Measurements from ENCODE around the gene CAPN5. TPM values are rescaled to one million over a fixed set of nuclear protein-coding genes. Genes with fewer than 3 reads are reported as not detected.

The CAPN5 gene
- total and polyA plus RNA-seq, 4 donors, result 6.5 to 25.8 (median 18.2) TPM

DNA sequence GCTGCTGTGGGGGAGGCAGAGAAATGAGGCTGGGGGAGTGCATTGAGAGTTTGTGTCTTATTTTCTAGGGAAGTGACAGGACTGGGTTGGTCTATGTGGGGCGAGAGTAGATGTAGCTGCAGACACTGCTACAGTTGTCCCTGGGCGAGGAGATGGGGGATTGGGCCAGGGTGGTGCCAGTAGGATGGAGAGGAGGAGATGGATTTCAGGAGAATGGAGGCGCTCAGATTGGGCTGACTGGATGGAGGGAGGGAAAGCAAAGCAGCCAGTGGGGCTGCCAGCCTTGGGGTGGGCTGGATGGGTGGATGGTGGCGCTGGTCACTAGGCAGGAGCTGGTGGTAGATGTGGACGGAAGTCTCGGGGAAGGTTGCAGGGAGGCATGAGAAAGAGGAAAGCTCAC is 45.2 kb downstream of the CAPN5 start (continued):
- TF ChIP-seq, protein P1, sequence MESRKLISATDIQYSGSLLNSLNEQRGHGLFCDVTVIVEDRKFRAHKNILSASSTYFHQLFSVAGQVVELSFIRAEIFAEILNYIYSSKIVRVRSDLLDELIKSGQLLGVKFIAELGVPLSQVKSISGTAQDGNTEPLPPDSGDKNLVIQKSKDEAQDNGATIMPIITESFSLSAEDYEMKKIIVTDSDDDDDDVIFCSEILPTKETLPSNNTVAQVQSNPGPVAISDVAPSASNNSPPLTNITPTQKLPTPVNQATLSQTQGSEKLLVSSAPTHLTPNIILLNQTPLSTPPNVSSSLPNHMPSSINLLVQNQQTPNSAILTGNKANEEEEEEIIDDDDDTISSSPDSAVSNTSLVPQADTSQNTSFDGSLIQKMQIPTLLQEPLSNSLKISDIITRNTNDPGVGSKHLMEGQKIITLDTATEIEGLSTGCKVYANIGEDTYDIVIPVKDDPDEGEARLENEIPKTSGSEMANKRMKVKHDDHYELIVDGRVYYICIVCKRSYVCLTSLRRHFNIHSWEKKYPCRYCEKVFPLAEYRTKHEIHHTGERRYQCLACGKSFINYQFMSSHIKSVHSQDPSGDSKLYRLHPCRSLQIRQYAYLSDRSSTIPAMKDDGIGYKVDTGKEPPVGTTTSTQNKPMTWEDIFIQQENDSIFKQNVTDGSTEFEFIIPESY (IDR thresholded peaks at IDR 0.05), result no peak
- no peak for TF ChIP-seq YY1 (IDR thresholded peaks at IDR 0.05)
- TF ChIP-seq RXRA (IDR thresholded peaks at IDR 0.05), result no peak
- no peak for TF ChIP-seq TAF1 (conservative IDR thresholded peaks at IDR 0.05)

DNA sequence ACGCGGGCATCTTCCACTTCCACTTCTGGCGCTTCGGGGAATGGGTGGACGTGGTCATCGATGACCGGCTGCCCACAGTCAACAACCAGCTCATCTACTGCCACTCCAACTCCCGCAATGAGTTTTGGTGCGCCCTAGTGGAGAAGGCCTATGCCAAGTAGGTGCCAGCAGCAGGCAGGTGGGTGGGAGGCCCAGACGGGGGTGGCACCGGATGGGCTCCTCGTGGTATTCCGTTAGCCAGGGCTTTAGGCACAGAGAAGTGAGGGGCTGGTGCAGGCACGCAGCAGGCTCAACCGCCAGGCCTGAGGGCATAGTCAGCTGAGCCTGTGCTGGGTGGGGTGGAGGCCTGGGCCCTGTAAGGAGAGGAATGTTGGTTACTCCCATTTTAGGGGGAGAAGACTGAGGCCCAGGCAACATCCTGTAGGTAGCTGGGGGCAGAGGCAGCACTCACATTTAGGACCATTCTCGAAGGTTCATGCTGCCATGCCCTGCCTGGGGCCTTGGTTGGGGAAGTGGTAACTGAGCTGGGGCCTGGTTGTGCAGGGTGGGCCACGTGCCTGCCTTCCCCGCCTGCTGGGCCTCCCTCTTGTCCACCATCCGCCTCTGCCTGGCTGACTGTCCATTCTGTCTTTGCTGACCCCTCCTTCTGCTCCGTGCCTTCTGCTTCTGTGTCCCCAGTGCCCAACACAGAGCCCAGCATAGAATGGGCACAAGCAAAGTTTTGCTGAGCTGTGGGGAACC is 46.0 kb downstream of the CAPN5 start:
- Histone ChIP-seq H3K27ac (ENCODE audit: low read depth in 1 of 2, low read length in 2 of 2) (no peak overlapping the region), H3K27me3 (ENCODE audit: control insufficient read depth in 4 of 4, insufficient read depth in 4 of 4, low read length in 3 of 4) (no peaks in the 10 kb centered on the region), H3K4me3 (ENCODE audit: low read depth in 1 of 3, low read length in 3 of 3) (no peak overlapping the region), H3K9me3 (ENCODE audit: control insufficient read depth in 4 of 4, low read length in 3 of 4) (no peaks in the 10 kb centered on the region), H3K9ac (ENCODE audit: low read depth in 1 of 2, low read length in 2 of 2) (no peak overlapping the region), H3K4me1 (ENCODE audit: control insufficient read depth in 4 of 4, insufficient read depth in 4 of 4, low read length in 3 of 4) (peaks cover 0 to 13% (median 9%) of the 10 kb centered on the region in 4 donors), H3K36me3 (ENCODE audit: control insufficient read depth in 4 of 4, insufficient read depth in 3 of 4, low read depth in 1 of 4, low read length in 3 of 4) (peaks cover 0 to 36% (median 10%) of the 10 kb centered on the region in 4 donors)
- TF ChIP-seq RXRA (IDR thresholded peaks at IDR 0.05) (no peak), HNF4G (IDR thresholded peaks at IDR 0.05) (no peak), EGR1 (IDR thresholded peaks at IDR 0.05; ENCODE audit: low read depth in 2 of 2) (no peak), GABPA (IDR thresholded peaks at IDR 0.05 in 1 of 2, conservative IDR thresholded peaks at IDR 0.05 in 1 of 2) (no peak), TAF1 (conservative IDR thresholded peaks at IDR 0.05) (no peak), FOXA1 (IDR thresholded peaks at IDR 0.05) (no peak)
- TF ChIP-seq, protein P2, sequence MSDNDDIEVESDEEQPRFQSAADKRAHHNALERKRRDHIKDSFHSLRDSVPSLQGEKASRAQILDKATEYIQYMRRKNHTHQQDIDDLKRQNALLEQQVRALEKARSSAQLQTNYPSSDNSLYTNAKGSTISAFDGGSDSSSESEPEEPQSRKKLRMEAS (IDR thresholded peaks at IDR 0.05), result no peak
- TF ChIP-seq, protein P1 (IDR thresholded peaks at IDR 0.05), result no peak
- TF ChIP-seq, protein P3, sequence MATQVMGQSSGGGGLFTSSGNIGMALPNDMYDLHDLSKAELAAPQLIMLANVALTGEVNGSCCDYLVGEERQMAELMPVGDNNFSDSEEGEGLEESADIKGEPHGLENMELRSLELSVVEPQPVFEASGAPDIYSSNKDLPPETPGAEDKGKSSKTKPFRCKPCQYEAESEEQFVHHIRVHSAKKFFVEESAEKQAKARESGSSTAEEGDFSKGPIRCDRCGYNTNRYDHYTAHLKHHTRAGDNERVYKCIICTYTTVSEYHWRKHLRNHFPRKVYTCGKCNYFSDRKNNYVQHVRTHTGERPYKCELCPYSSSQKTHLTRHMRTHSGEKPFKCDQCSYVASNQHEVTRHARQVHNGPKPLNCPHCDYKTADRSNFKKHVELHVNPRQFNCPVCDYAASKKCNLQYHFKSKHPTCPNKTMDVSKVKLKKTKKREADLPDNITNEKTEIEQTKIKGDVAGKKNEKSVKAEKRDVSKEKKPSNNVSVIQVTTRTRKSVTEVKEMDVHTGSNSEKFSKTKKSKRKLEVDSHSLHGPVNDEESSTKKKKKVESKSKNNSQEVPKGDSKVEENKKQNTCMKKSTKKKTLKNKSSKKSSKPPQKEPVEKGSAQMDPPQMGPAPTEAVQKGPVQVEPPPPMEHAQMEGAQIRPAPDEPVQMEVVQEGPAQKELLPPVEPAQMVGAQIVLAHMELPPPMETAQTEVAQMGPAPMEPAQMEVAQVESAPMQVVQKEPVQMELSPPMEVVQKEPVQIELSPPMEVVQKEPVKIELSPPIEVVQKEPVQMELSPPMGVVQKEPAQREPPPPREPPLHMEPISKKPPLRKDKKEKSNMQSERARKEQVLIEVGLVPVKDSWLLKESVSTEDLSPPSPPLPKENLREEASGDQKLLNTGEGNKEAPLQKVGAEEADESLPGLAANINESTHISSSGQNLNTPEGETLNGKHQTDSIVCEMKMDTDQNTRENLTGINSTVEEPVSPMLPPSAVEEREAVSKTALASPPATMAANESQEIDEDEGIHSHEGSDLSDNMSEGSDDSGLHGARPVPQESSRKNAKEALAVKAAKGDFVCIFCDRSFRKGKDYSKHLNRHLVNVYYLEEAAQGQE (IDR thresholded peaks at IDR 0.05), result no peak
- DNase-seq (ENCODE audit: low spot score), result no peak
- 95% methylated on average over 20 of the region's 20 CpGs for WGBS

Measured in liver (tissue), 9 donors.